ENCODE measurements around the gene ERN1.
"Not testable (repeated sequence)": the region's sequence is repeated elsewhere in the genome, so short reads cannot be mapped to it uniquely, and the experiment has no call there.

Gene ERN1

GRCh38 chr17:64134216-64134970, 4.4 kb upstream of the ERN1 start:
- FAIRE-seq, result no peak

- peak; percentile 84 for FAIRE-seq
Measured at GRCh38 chr17:64133546-64134215, 3.7 kb upstream of the ERN1 start.

GRCh38 chr17:64131606-64132270, 1.8 kb upstream of the ERN1 start:
- FAIRE-seq, result no peak

- FAIRE-seq, result no peak
Measured at GRCh38 chr17:64130559-64131001, 636 bp upstream of the ERN1 start.

GRCh38 chr17:64129515-64129764, 504 bp downstream of the ERN1 start:
- no peak for FAIRE-seq

- FAIRE-seq, result no peak
Measured at GRCh38 chr17:64128787-64129514, 993 bp downstream of the ERN1 start.

- FAIRE-seq, result no peak
Measured at GRCh38 chr17:64126918-64127317, 3.0 kb downstream of the ERN1 start.

- no peak for FAIRE-seq
Measured at GRCh38 chr17:64125937-64126336, 4.0 kb downstream of the ERN1 start.

DNA sequence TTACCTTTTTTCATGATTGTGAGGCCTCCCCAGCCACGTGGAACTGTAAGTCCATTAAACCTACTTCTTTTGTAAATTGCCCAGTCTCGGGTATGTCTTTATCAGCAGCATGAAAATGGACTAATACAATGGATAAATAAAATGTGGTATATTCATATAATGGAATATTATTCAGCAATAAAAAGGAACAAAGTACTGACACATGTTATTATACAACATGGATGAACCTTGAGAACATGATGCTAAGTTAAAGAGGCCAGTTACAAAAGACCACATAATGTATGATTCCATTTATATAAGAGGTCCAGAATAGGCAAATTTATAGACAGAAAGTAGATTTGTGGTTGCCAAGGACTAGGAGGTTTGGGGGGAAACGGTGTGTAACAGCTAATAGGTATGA, 5.3 kb downstream of the ERN1 start:
- no peak for FAIRE-seq

GRCh38 chr17:64123114-64123513, 6.8 kb downstream of the ERN1 start:
- no peak for FAIRE-seq

- not testable (repeated sequence) for FAIRE-seq
Measured at GRCh38 chr17:64120972-64121786, 8.8 kb downstream of the ERN1 start.

DNA sequence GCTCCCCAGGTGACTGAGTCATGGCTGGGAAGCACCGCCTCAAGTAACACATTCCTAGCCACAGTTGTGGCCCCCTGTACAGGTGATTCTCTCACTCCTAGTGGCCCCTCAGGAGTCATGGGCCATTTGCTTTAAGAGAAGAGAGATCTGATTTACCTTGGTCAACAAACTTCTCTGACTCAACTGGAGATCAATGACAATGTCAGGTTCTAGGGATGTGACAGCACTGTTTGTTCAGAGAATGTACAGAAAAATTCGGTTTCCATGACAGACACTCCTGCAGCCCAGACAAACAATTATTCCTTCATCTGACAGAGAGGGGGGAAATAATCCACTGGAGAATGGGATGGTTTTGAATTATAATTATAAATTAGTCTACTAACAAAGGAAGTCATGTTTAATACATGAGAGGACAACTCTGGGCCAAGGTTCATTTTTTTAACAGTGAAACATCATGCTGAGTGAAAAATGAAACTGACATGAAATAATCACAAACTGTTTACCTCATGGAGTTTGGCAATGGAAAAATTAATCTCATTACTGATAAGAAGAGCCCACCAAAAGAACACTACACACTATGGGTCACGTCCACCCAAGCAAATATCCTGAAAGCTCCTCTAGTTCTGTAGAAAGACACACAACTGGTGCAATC, 9.7 kb downstream of the ERN1 start:
- FAIRE-seq, result no peak

DNA sequence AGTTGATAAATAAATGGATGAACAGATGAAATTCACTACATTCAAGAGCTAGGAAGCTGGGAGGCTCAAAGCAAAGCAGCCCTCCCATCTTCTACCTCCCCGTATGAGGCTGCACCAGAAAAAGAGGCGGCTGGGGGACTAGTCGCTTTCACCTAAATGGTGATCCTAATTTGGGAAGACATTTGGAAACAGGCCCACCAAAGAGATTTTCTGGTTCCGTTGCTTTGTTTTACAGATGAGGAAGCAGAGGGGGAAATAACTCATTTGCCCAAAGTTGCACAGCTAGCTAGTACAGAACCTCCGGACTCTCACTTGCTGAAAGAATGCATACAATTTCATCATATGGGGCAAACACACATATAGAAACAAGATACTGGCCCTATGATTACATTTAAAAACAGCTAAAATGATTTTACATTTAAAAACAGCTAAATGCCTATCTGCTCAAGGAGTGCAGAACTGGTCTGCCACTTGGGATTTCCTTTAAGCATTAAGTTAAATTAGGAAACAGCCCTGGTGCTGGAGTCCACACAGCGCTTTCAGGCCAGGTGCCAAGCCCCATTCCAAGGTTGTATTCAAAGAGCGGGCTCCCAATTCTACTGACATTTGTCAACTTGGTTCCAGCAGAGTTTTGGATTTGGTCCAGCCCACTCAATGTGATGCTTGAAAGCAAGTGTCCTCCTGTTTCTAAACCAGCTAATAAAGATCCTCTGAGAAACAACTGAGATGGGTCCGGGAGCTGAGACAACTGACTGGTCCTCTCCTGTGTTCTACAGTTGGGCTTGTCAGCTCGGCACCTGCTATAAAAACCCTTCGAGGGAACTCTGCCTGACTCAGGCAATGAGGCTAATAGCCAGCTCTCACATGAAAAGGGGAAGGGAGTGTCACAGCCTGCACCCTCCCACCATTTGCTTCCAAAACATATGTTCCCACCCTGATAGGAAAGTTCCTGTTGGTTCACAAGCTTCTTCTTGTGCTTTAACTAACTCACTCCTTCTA, 11.7 kb downstream of the ERN1 start:
- no peak for FAIRE-seq

GRCh38 chr17:64115822-64116534, 14.0 kb downstream of the ERN1 start:
- no peak for FAIRE-seq

GRCh38 chr17:64115043-64115698, 14.8 kb downstream of the ERN1 start:
- FAIRE-seq, result no peak

GRCh38 chr17:64113006-64113405, 16.9 kb downstream of the ERN1 start:
- no peak for FAIRE-seq

- no peak for FAIRE-seq
Measured at GRCh38 chr17:64111831-64112230, 18.1 kb downstream of the ERN1 start.

DNA sequence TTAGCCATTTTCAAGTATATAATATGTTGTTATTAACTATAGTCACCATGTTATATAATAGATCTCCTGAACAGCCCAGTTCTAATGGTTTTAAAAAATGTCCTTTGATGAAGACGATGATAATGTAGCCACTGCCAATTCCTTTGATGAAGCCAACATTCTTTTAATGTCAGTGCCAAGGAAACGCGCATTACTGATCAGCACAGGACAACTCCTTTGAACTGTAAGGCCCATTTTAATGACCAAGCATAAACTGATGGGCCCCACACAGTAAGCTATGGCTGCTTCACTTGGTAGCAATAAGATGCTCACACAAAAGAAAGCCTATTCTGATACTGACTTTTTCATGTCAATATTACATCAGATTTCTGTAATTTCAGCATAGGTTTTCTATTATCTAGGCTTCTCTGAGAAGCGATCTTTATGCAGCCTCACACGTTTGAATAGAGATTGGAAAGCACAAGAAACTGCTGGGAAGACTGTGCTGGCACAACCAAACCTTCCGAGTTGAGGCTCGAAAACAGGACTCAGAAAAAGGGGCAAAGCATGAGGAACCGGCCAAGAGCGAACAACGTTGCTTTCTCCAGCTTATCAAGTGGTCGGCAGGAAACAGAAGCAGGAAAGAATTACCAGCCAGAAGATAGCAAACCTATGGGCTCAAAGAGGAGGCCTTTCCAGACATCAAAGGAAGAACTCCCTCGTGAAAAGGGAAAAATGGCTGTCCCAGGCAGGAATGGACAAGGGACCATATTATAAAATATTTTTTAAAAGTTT, 19.4 kb downstream of the ERN1 start:
- FAIRE-seq, result no peak

- no peak for FAIRE-seq
Measured at GRCh38 chr17:64109400-64109799, 20.5 kb downstream of the ERN1 start.
